Ascending aorta (tissue), 2 donors: ENCODE measurements around the gene RBM4. TPM values are rescaled to one million over a fixed set of nuclear protein-coding genes. Genes with fewer than 3 reads are reported as not detected.

ENCODE experiments used
- DNase-seq, 2 donors: peaks; one replicate each; pipeline ENCODE4 v3.0.0-alpha.2; 2019; ENCODE audit warnings: low spot score in 2 of 2
- H3K27ac ChIP-seq, 2 donors: fragments of 200-600 bp; sonication (generic); one replicate each; pipeline ENCODE4 v1.5.1; 2016 to 2017; ENCODE audit warnings: mild to moderate bottlenecking in 1 of 2
- H3K27me3 ChIP-seq: fragments of 200-600 bp; sonication (generic); one replicate; pipeline ENCODE4 v1.5.1; 2017
- H3K36me3 ChIP-seq, 2 donors: fragments of 200-600 bp; sonication (generic); one replicate each; pipeline ENCODE4 v1.5.1; 2016
- H3K4me1 ChIP-seq, 2 donors: fragments of 200-600 bp; sonication (generic); one replicate each; pipeline ENCODE4 v1.5.1; 2016 to 2017; ENCODE audit warnings: mild to moderate bottlenecking in 1 of 2
- H3K4me3 ChIP-seq, 2 donors: fragments of 200-600 bp; sonication (generic); one replicate each; pipeline ENCODE4 v1.5.1; 2016 to 2017; ENCODE audit warnings: mild to moderate bottlenecking in 1 of 2
- H3K9me3 ChIP-seq, 2 donors: fragments of 200-600 bp; sonication (generic); one replicate each; pipeline ENCODE4 v1.5.1; 2016
- intact Hi-C: fragments of 100-400 bp; cut with DNase I; formaldehyde crosslinking; loops from one replicate; pipeline ENCODE4 v1.15.1; 2023
- total RNA-seq: library from RNA; depleted of rRNA; stranded (reverse); fragments of >200 nt; gene quantifications from one replicate; pipeline ENCODE4 v1.1.0, GENCODE V29; 2016
- TF ChIP-seq, protein P1 (sequence below), 3 experiments: fragments of 200-600 bp in 2 of 3; fragments of 450-650 bp in 1 of 3; sonication (generic) in 2 of 3; IDR thresholded peaks; one replicate each; pipeline ENCODE4 v1.5.1; 2016 to 2019; ENCODE audit warnings: antibody characterized with exemption in 3 of 3, mild to moderate bottlenecking in 1 of 3, moderate library complexity in 1 of 3

The RBM4 gene
- total RNA-seq, 1 donor from 2014 or later: 79.5 TPM

DNA sequence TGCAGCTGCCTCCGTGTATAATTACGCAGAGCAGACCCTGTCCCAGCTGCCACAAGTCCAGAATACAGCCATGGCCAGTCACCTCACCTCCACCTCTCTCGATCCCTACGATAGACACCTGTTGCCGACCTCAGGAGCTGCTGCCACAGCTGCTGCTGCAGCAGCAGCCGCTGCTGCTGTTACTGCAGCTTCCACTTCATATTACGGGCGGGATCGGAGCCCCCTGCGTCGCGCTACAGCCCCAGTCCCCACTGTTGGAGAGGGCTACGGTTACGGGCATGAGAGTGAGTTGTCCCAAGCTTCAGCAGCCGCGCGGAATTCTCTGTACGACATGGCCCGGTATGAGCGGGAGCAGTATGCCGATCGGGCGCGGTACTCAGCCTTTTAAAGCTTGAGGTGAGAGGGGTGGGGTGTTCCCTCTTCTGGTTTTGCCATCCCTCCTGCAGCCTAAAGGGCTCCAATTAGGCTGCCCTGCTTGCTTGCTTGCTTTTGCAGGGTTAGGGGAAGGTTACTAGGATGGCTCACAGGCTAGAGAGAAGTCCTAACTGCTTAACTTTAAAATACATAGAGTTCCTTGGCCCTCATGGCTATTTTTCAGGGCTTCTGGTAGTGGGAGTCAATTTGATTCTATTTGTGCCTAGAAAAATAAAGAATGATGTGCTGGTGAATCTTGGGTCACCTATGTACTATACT lies 5.4 kb downstream of the RBM4 start:
- TF ChIP-seq, protein P1, sequence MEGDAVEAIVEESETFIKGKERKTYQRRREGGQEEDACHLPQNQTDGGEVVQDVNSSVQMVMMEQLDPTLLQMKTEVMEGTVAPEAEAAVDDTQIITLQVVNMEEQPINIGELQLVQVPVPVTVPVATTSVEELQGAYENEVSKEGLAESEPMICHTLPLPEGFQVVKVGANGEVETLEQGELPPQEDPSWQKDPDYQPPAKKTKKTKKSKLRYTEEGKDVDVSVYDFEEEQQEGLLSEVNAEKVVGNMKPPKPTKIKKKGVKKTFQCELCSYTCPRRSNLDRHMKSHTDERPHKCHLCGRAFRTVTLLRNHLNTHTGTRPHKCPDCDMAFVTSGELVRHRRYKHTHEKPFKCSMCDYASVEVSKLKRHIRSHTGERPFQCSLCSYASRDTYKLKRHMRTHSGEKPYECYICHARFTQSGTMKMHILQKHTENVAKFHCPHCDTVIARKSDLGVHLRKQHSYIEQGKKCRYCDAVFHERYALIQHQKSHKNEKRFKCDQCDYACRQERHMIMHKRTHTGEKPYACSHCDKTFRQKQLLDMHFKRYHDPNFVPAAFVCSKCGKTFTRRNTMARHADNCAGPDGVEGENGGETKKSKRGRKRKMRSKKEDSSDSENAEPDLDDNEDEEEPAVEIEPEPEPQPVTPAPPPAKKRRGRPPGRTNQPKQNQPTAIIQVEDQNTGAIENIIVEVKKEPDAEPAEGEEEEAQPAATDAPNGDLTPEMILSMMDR (IDR thresholded peaks at IDR 0.05): no peak
- no peak for DNase-seq

DNA sequence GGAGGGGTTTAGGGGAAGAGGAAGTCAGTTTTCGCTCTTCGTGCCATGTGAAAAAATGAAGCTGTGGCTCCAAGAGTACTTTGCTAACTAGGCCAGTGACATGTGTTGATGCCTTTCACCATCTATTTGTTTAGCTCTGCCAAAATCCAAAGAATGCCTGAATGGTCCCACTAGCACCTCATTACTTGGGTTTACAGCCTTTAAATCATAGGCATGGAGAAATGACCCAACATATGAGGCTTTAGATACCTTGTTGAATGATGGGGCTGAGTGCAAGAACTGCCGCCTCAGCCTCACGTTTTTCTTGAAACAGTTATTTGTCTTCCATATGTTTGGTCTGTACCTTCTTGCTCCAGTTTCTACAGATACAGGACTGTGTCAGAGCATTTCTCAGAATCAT lies 8.3 kb downstream of the RBM4 start:
- H3K9me3 ChIP-seq: no peaks in the 10 kb centered on the region
- H3K27me3 ChIP-seq: no peaks in the 10 kb centered on the region
- intact Hi-C loops: no loop called here
- no peak overlapping the region for H3K4me3 ChIP-seq
- no peak for DNase-seq
- H3K36me3 ChIP-seq: peaks cover 67 to 88% of the 10 kb centered on the region in 2 donors
- peaks cover 30 to 35% of the 10 kb centered on the region in 2 donors for H3K4me1 ChIP-seq
- TF ChIP-seq, protein P1 (IDR thresholded peaks at IDR 0.05): no peak
- no peak overlapping the region for H3K27ac ChIP-seq

More for the DNA sequence above, 5.4 kb downstream of the RBM4 start:
- intact Hi-C loops: no loop called here
- no peaks in the 10 kb centered on the region for H3K27me3 ChIP-seq
- H3K9me3 ChIP-seq: no peaks in the 10 kb centered on the region
- peak overlapping the region in 1 of 2 donors; percentile 72 for H3K4me3 ChIP-seq
- H3K4me1 ChIP-seq: peaks cover 47 to 55% of the 10 kb centered on the region in 2 donors
- no peak overlapping the region for H3K27ac ChIP-seq
- peaks cover 69 to 82% of the 10 kb centered on the region in 2 donors for H3K36me3 ChIP-seq

DNA sequence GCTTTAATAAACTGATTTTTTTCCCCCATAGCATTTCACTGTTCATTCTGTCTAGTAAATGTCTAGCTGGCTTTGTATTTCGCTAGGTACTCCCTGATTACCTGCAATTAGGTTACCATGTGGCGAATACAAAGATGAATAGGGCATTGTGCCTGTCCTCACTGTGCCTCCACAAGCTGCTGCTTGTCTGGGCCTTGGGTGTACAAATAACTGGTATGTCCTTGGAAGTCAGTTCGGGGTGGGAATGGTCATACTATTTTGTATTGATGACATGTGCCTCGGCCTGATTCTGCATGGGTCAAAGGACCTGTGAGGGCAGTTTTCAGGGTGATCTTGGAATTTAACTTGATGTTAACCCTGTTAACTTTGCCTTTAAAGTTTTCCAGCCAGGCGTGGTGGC lies 11.4 kb downstream of the RBM4 start:
- no peak for DNase-seq
- TF ChIP-seq, protein P1 (IDR thresholded peaks at IDR 0.05): no peak
- Histone ChIP-seq H3K4me1 (peaks cover 6 to 8% of the 10 kb centered on the region in 2 donors), H3K27me3 (no peaks in the 10 kb centered on the region), H3K27ac (no peak overlapping the region), H3K4me3 (no peak overlapping the region), H3K9me3 (no peaks in the 10 kb centered on the region), H3K36me3 (peaks cover 46 to 83% of the 10 kb centered on the region in 2 donors)
- intact Hi-C loops: no loop called here

DNA sequence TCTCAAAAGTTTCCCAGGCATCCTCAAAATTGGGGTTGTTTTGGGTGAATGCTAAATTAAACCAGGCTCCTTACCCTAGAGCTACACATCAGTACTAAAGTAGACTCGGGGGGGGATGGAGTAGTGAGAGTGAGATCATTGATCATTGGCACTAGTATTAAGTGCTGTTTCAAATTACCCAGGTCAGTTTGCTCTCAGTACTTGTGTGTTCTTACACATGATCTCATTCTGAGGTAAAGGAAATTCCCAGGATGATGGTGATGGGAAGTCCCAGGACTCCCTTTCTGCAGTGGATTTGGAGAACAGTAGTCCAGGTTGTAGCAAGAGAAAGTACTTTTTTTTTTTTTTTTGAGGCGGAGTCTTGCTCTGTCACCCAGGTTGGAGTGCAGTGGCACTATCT lies 12.5 kb downstream of the RBM4 start:
- H3K36me3 ChIP-seq: peaks cover 35 to 72% of the 10 kb centered on the region in 2 donors
- intact Hi-C loops: no loop called here
- H3K27ac ChIP-seq: no peak overlapping the region

DNA sequence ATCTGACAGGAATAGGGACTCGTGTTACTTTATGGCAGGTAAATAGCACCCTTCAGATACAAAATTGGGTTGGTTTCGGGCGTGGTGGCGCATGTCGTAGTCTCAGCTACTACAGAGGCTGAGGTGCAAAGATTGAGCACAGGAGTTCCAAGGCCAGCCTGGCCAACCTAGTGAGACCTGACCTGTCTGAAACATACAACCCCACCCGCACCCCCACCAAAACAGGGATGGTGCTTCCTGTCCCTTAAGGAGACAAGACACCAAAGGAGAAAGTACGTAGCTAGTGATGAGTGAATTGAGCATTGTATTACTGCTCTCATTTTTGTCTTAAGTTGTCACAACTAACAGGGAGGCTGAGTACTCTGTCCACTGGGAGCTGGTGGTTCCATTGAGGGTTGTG lies 14.1 kb downstream of the RBM4 start:
- DNase-seq: no peak
- H3K36me3 ChIP-seq: peaks cover 33 to 63% of the 10 kb centered on the region in 2 donors
- intact Hi-C loops: no loop called here

More for the DNA sequence above, 12.5 kb downstream of the RBM4 start:
- TF ChIP-seq, protein P1 (IDR thresholded peaks at IDR 0.05): no peak
- no peaks in the 10 kb centered on the region for H3K4me1 ChIP-seq
- no peaks in the 10 kb centered on the region for H3K27me3 ChIP-seq
- H3K4me3 ChIP-seq: no peak overlapping the region
- no peak for DNase-seq
- no peaks in the 10 kb centered on the region for H3K9me3 ChIP-seq

More for the DNA sequence above, 14.1 kb downstream of the RBM4 start:
- H3K4me3 ChIP-seq: no peak overlapping the region
- H3K4me1 ChIP-seq: no peaks in the 10 kb centered on the region
- TF ChIP-seq, protein P1 (IDR thresholded peaks at IDR 0.05): no peak
- H3K27ac ChIP-seq: no peak overlapping the region
- H3K9me3 ChIP-seq: no peaks in the 10 kb centered on the region
- no peaks in the 10 kb centered on the region for H3K27me3 ChIP-seq
